Panc1 (cell line): ENCODE measurements around the gene SREBF2.

Source experiments
- TCF7L2 ChIP-seq: IDR thresholded peaks from 2 replicates; pipeline ENCODE4 v1.6.1; 2011; ENCODE audit warnings: mild to moderate bottlenecking, low read depth, low read length, inconsistent platforms
- TF ChIP-seq, protein P1 (sequence below): fragments of 450-650 bp; IDR thresholded peaks from 2 replicates; pipeline ENCODE4 v1.5.1; 2017; ENCODE audit warnings: mild to moderate bottlenecking

DNA sequence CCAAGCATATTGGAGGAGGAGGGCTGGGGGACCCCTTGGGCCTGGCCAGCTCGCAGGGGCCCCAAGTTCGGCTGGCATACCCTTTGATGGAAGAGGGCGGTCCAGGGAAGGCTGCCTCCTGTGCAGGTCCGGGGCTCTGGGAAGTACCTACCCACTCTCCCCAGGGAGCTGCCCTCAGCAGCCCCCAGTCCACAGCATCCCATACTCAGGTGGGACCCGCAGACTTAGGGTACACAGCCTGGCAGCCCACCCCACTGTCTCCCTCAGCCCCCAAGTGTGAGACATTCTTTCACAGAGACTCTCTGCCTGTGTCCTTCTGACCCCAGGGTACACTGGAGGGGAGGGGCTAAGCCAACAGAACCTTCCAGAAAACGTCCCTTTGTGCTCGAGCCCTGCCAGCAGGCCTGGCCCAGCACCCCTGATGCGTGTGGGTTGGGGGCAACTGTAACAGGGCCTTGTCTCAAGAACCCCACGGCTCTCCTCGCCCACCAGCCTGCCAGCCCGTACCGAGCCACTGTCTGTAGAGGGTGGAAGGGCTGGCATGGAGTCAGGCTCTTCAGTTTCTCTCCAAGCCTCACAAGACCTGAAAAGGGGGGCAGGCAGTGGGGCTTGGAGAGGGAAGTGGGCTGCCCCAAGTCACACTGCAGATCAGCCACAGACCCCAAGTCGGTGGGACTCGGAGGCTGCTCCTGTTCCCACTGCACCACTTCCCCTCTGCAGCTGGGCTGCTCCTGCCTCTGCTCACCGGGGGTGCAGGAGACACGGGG is 100.7 kb downstream of the SREBF2 start:
- no peak for TF ChIP-seq TCF7L2
- TF ChIP-seq, protein P1, sequence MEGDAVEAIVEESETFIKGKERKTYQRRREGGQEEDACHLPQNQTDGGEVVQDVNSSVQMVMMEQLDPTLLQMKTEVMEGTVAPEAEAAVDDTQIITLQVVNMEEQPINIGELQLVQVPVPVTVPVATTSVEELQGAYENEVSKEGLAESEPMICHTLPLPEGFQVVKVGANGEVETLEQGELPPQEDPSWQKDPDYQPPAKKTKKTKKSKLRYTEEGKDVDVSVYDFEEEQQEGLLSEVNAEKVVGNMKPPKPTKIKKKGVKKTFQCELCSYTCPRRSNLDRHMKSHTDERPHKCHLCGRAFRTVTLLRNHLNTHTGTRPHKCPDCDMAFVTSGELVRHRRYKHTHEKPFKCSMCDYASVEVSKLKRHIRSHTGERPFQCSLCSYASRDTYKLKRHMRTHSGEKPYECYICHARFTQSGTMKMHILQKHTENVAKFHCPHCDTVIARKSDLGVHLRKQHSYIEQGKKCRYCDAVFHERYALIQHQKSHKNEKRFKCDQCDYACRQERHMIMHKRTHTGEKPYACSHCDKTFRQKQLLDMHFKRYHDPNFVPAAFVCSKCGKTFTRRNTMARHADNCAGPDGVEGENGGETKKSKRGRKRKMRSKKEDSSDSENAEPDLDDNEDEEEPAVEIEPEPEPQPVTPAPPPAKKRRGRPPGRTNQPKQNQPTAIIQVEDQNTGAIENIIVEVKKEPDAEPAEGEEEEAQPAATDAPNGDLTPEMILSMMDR = no peak
